ENCODE measurements around the gene NXF3. TPM values are rescaled to one million over a fixed set of nuclear protein-coding genes. Genes with fewer than 3 reads are reported as not detected.

NXF3 gene
- total and polyA plus RNA-seq, 8 donors = 0.38 to 6.7 (median 0.62) TPM; not detected in 5

DNA sequence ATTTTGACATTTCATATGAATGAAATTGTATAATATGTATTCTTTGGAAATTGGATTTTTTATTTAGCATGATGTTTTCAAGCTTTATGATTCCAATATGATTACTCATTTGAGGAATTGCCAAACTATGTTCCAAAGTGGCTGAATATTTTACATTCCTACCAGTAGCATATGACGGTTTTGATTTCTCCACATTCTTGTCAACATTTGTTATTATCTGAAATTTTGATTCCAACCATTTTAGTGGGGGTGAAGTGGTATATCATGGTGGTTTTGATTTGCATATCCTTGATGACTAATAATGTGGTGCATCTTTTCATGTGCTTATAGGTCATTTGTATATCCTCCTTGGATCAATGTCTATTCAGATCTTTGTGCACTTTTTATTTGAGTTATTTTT is 26.3 kb downstream of the NXF3 start:
- intact Hi-C loops (cut with DNase I; ENCODE audit: low total_unique reads) = no loop called here
- no peaks in the 10 kb centered on the region for H3K36me3 ChIP-seq
- H3K27ac ChIP-seq = no peak overlapping the region
- H3K4me1 ChIP-seq = peaks cover 0 to 6% (median 3%) of the 10 kb centered on the region in 4 donors
- peaks cover 0 to 13% (median 0%) of the 10 kb centered on the region in 3 donors for H3K27me3 ChIP-seq
- H3K9me3 ChIP-seq = no peaks in the 10 kb centered on the region
- DNase-seq = no peak
- 48 to 73% (median 66%) methylated on average over 1 of the region's 1 CpG for WGBS, 5 donors
- no peak overlapping the region for H3K4me3 ChIP-seq
- TF ChIP-seq POLR2AphosphoS5 (IDR thresholded peaks at IDR 0.05) (no peak), POLR2A (IDR thresholded peaks at IDR 0.05) (no peak), EP300 (IDR thresholded peaks at IDR 0.05) (no peak)
- TF ChIP-seq, protein P1, sequence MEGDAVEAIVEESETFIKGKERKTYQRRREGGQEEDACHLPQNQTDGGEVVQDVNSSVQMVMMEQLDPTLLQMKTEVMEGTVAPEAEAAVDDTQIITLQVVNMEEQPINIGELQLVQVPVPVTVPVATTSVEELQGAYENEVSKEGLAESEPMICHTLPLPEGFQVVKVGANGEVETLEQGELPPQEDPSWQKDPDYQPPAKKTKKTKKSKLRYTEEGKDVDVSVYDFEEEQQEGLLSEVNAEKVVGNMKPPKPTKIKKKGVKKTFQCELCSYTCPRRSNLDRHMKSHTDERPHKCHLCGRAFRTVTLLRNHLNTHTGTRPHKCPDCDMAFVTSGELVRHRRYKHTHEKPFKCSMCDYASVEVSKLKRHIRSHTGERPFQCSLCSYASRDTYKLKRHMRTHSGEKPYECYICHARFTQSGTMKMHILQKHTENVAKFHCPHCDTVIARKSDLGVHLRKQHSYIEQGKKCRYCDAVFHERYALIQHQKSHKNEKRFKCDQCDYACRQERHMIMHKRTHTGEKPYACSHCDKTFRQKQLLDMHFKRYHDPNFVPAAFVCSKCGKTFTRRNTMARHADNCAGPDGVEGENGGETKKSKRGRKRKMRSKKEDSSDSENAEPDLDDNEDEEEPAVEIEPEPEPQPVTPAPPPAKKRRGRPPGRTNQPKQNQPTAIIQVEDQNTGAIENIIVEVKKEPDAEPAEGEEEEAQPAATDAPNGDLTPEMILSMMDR (IDR thresholded peaks at IDR 0.05) = no peak

- H3K4me3 ChIP-seq = peak within 1 kb of the TSS; percentile 34 to 48 (median 38)
- H3K27me3 ChIP-seq = peaks cover 0 to 8% (median 0%) of the 10 kb centered on the region in 3 donors
- H3K27ac ChIP-seq = peak within 1 kb of the TSS in 1 of 5 donors; percentile 18
Observed at GRCh38 chrX:103063918-103064434, 29.0 kb downstream of the NXF3 start, which contains the start of gene BEX1. BEX1 (minus strand) TSS chrX:103064171; CDS start chrX:103063274, 897 bp downstream.

DNA sequence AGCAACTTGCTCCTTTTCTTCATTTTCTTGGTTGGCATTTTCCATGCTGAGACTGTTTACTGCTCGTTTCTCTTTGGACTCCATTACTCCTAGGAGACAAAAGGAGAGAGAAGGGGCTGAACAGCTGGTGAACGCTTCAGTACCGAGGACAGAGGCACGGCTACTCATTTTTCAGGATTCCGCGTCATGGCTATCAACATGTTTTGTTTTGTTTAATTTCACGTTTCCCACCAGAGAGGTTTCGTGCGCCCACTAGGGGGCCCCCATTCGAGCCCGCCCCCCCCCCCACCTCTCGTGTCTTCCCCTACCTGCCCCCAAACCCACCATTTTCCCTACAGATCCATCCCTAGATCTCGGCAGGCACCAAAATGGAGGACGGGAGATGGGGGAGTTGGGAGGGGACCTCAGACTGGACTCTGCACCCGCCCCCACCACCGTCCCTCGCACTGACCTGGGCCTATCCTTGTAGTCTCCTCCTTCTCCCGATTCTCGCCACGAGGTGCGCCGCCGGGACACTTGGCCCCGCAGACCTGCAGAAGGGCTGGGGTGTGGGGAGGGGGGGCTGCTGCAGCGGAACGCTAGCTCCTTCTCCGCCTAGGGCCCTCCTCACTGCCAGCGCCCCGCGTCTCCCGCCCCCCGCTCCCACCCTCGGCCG is 29.6 kb downstream of the NXF3 start:
- H3K4me3 ChIP-seq = peak overlapping the region; percentile 34 to 48 (median 38)
- intact Hi-C loops (cut with DNase I; ENCODE audit: low total_unique reads) = no loop called here
- 2 to 32% (median 9%) methylated on average over 11 to 28 of the region's 34 CpGs for WGBS, 5 donors
- TF ChIP-seq EP300 (IDR thresholded peaks at IDR 0.05) (no peak), POLR2A (IDR thresholded peaks at IDR 0.05) (no peak), POLR2AphosphoS5 (IDR thresholded peaks at IDR 0.05) (no peak)
- TF ChIP-seq, protein P1 (IDR thresholded peaks at IDR 0.05) = no peak
- H3K27me3 ChIP-seq = peaks cover 0 to 8% (median 0%) of the 10 kb centered on the region in 3 donors
- H3K4me1 ChIP-seq = peaks cover 0 to 6% (median 3%) of the 10 kb centered on the region in 4 donors
- H3K36me3 ChIP-seq = no peaks in the 10 kb centered on the region
- H3K27ac ChIP-seq = peak overlapping the region in 1 of 5 donors; percentile 18
- peak in 1 of 2 donors; percentile 66 for DNase-seq
- H3K9me3 ChIP-seq = no peaks in the 10 kb centered on the region

More at GRCh38 chrX:103063918-103064434, 29.0 kb downstream of the NXF3 start, which contains the start of gene BEX1:
- DNase-seq = peak; percentile 37 to 89
- 1 to 54% (median 5%) methylated on average over 12 to 39 of the region's 39 CpGs for WGBS, 5 donors
- intact Hi-C loops (cut with DNase I; ENCODE audit: low total_unique reads) = no loop called here
- TF ChIP-seq, protein P1 (IDR thresholded peaks at IDR 0.05) = no peak
- TF ChIP-seq EP300 (IDR thresholded peaks at IDR 0.05) (no peak), POLR2A (IDR thresholded peaks at IDR 0.05) (no peak), POLR2AphosphoS5 (IDR thresholded peaks at IDR 0.05) (no peak)
- Histone ChIP-seq H3K4me1 (peaks cover 0 to 6% (median 3%) of the 10 kb centered on the region in 4 donors), H3K36me3 (no peaks in the 10 kb centered on the region), H3K9me3 (no peaks in the 10 kb centered on the region)

DNA sequence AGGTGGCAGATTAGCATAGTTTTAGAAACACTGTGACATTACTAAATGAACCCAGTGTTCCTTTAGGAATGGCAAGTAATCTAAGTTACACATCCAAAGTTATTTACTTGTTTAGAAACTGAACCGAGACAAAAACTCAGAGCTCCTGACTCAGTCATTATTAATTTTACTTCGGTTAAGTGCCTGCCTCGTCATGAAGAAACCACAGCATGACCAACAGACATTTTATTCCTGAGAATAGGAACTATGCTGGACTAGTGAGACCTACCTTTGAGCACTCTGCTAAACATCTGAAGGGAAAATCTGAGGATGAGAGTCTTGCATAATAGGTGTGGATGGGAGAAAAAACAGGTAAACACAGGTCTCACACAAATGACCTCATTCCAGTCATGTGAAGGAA is 31.5 kb downstream of the NXF3 start:
- H3K9me3 ChIP-seq = no peaks in the 10 kb centered on the region
- WGBS, 5 donors = 64 to 82% (median 74%) methylated on average over 3 of the region's 3 CpGs
- H3K4me3 ChIP-seq = no peak overlapping the region
- no peak overlapping the region for H3K27ac ChIP-seq
- intact Hi-C loops (cut with DNase I; ENCODE audit: low total_unique reads) = no loop called here
- TF ChIP-seq POLR2AphosphoS5 (IDR thresholded peaks at IDR 0.05) = no peak
- TF ChIP-seq, protein P1 (IDR thresholded peaks at IDR 0.05) = no peak
- no peak for TF ChIP-seq EP300 (IDR thresholded peaks at IDR 0.05)
- no peak for TF ChIP-seq POLR2A (IDR thresholded peaks at IDR 0.05)
- peaks cover 0 to 6% (median 3%) of the 10 kb centered on the region in 4 donors for H3K4me1 ChIP-seq
- no peak for DNase-seq
- H3K36me3 ChIP-seq = no peaks in the 10 kb centered on the region
- peaks cover 0 to 8% (median 0%) of the 10 kb centered on the region in 3 donors for H3K27me3 ChIP-seq

Data from stomach (tissue), 9 donors.